K562 (cell line): Measurements from ENCODE around the gene CDK9. TPM values are rescaled to one million over a fixed set of nuclear protein-coding genes. Genes with fewer than 3 reads are reported as not detected.

Experiments used
- C11orf30 ChIP-seq: fragments of 450-650 bp; IDR thresholded peaks from 2 replicates; pipeline ENCODE4 v1.6.1; 2016; ENCODE audit warnings: low read depth, mild to moderate bottlenecking
- CEBPG ChIP-seq, 3 experiments: fragments of 200-800 bp in 1 of 3; sonication (Bioruptor generic) in 1 of 3; sonication (generic) in 1 of 3; formaldehyde crosslinking in 1 of 3; IDR thresholded peaks in 2 of 3; conservative IDR thresholded peaks in 1 of 3; 2 replicates each; pipeline versions ENCODE4 v1.6.1 to v1.8.0; 2016 to 2022; ENCODE audit warnings: missing compliant biosample characterization in 2 of 3, missing genetic modification characterization in 2 of 3, mild to moderate bottlenecking in 1 of 3, missing genetic modification reagents in 1 of 3
- FIP1L1 ChIP-seq: fragments of 200-400 bp; formaldehyde crosslinking; IDR thresholded peaks from 2 replicates; pipeline ENCODE4 v1.6.1; 2018; ENCODE audit warnings: mild to moderate bottlenecking, low read depth, low read length; ENCODE audit not compliant: poor library complexity, severe bottlenecking
- GABPA ChIP-seq: fragments of 200-800 bp; sonication (Bioruptor generic); conservative IDR thresholded peaks from 2 replicates; pipeline ENCODE4 v1.6.1; 2016; ENCODE audit warnings: low read depth, missing genetic modification characterization, missing compliant biosample characterization
- GTF2E2 ChIP-seq: fragments of 200-800 bp; sonication (Bioruptor generic); IDR thresholded peaks from 2 replicates; pipeline ENCODE4 v1.6.1; 2016; ENCODE audit warnings: missing genetic modification characterization, missing compliant biosample characterization
- MEIS2 ChIP-seq: fragments of 450-650 bp; IDR thresholded peaks from 2 replicates; pipeline ENCODE4 v1.6.1; 2014; ENCODE audit warnings: mild to moderate bottlenecking; ENCODE audit not compliant: partially characterized antibody
- PBX2 ChIP-seq, 2 experiments: IDR thresholded peaks in 1 of 2; conservative IDR thresholded peaks in 1 of 2; 2 replicates each; pipeline ENCODE4 v1.6.1; 2016; ENCODE audit warnings: low read depth in 2 of 2, mild to moderate bottlenecking in 1 of 2, missing compliant biosample characterization in 1 of 2, missing genetic modification characterization in 1 of 2, moderate library complexity in 1 of 2
- POU5F1 ChIP-seq: fragments of 150-350 bp; IDR thresholded peaks from 2 replicates; pipeline ENCODE4 v1.6.1; 2014; ENCODE audit warnings: borderline replicate concordance, low read length, low read depth, mild to moderate bottlenecking; ENCODE audit not compliant: partially characterized antibody
- SNAPC5 ChIP-seq: fragments of 250-450 bp; sonication (Bioruptor Pico); IDR thresholded peaks from 2 replicates; pipeline ENCODE4 v1.8.0; 2021; ENCODE audit warnings: moderate library complexity, mild to moderate bottlenecking, inconsistent platforms
- STAG1 ChIP-seq: sonication (generic); formaldehyde crosslinking; IDR thresholded peaks from 2 replicates; pipeline ENCODE4 v1.5.0; 2020; ENCODE audit warnings: missing genetic modification reagents, borderline replicate concordance
- ZBTB40 ChIP-seq, 2 experiments: fragments of 450-650 bp in 1 of 2; sonication (generic) in 1 of 2; formaldehyde crosslinking in 1 of 2; IDR thresholded peaks; 2 replicates each; pipeline versions ENCODE4 v1.7.1 to v1.9.0; 2016 to 2022; ENCODE audit warnings: inconsistent platforms in 1 of 2, mild to moderate bottlenecking in 1 of 2, missing genetic modification reagents in 1 of 2
- ZKSCAN3 ChIP-seq: fragments of 250-450 bp; sonication (Bioruptor Pico); IDR thresholded peaks from 2 replicates; pipeline ENCODE4 v1.4.0; 2020
- ZKSCAN8 ChIP-seq: fragments of 200-800 bp; sonication (Bioruptor generic); IDR thresholded peaks from 2 replicates; pipeline ENCODE4 v1.6.1; 2016; ENCODE audit warnings: missing genetic modification characterization, missing compliant biosample characterization
- polyA plus RNA-seq, 8 experiments: library from polyadenylated mRNA; depleted of rRNA in 4 of 8; stranded (reverse) in 5 of 8; unstranded in 3 of 8; fragments of >200 nt; fragmentation: Nextera tagmentation in 2 of 8; fragmentation: Illumina TruSeq in 1 of 8; extraction: Ambion mirVana in 2 of 8; extraction: Trizol in 1 of 8; gene quantifications; 2 replicates each; pipeline versions ENCODE4 v1.2.1 to v1.2.3, GENCODE V29; 2011 to 2014; ENCODE audit warnings: inconsistent platforms in 1 of 8, missing spikeins in 1 of 8
- total RNA-seq, 7 experiments: library from RNA; depleted of rRNA in 6 of 7; stranded (reverse); fragments of >200 nt in 6 of 7; fragmentation: Illumina TruSeq in 2 of 7; extraction: Trizol in 2 of 7; gene quantifications; 2 replicates each; pipeline versions ENCODE4 v1.2.1 to v1.2.3, GENCODE V29; 2011 to 2021; ENCODE audit warnings: low replicate concordance in 1 of 7

The CDK9 gene
- total and polyA plus RNA-seq, 9 of the 15 experiments (the other 6 are each of a cell fraction or from before 2014, with no cell fraction given) = 4.2 to 78.6 (median 33.0) TPM

- TF ChIP-seq PBX2 (CRISPR knock-in tag; IDR thresholded peaks at IDR 0.05; ENCODE audit: low read depth) = no peak
- 0 out of 2 replicates have a peak, but pooled peaks have one; percentile 54 for TF ChIP-seq PBX2 (tag; conservative IDR thresholded peaks at IDR 0.05; ENCODE audit: low read depth)
- TF ChIP-seq ZKSCAN8 (CRISPR knock-in tag) = no peak
- no peak for TF ChIP-seq STAG1 (CRISPR knock-in tag)
- TF ChIP-seq FIP1L1 = peak; percentile 31
- no peak for TF ChIP-seq SNAPC5 (CRISPR knock-in tag)
- no peak for TF ChIP-seq ZKSCAN3 (CRISPR knock-in tag)
- TF ChIP-seq GABPA = peak; percentile 99
- TF ChIP-seq MEIS2 = peak; percentile 85
- peak; percentile 89 for TF ChIP-seq ZBTB40 (IDR thresholded peaks at IDR 0.05)
- no peak for TF ChIP-seq ZBTB40 (CRISPR knock-in tag; IDR thresholded peaks at IDR 0.05)
- TF ChIP-seq CEBPG (CRISPR knock-in tag; IDR thresholded peaks at IDR 0.05) = no peak
- TF ChIP-seq CEBPG (tag; conservative IDR thresholded peaks at IDR 0.05 in 1 of 2, IDR thresholded peaks at IDR 0.05 in 1 of 2) = no peak
- no peak for TF ChIP-seq GTF2E2
- no peak for TF ChIP-seq POU5F1
- TF ChIP-seq C11orf30 = no peak
These were observed at the start of gene CDK9 (continued) for GRCh38 chr9:127785933-127786772.
